Neural cell (in vitro differentiated cells): ENCODE results near the gene ARMH3. TPM values are rescaled to one million over a fixed set of nuclear protein-coding genes. Genes with fewer than 3 reads are reported as not detected.

Source experiments
- H2AFZ ChIP-seq: fragments of 200-600, 300-800 bp; sonication (generic), shearing (Covaris generic); 2 replicates; pipeline ENCODE4 v1.6.0; 2014; ENCODE audit warnings: low read depth, mild to moderate bottlenecking, antibody characterized with exemption, low read length, moderate library complexity
- H3F3A ChIP-seq: fragments of 200-600 bp; shearing (Covaris generic); 2 replicates; pipeline ENCODE4 v1.6.1; 2016; ENCODE audit warnings: mild to moderate bottlenecking, moderate library complexity, mixed read lengths, antibody characterized with exemption, low read length; ENCODE audit not compliant: insufficient read depth, poor library complexity, severe bottlenecking
- H3K27ac ChIP-seq: fragments of 200-600, 300-800 bp; sonication (generic), shearing (Covaris generic); 2 replicates; pipeline ENCODE4 v1.5.1; 2014; ENCODE audit warnings: mild to moderate bottlenecking, low read length, moderate library complexity
- H3K27me3 ChIP-seq: fragments of 300-800, 200-600 bp; sonication (generic), shearing (Covaris generic); 2 replicates; pipeline ENCODE4 v1.6.0; 2014; ENCODE audit warnings: mild to moderate bottlenecking, low read depth, low read length, moderate library complexity; ENCODE audit not compliant: insufficient read depth
- H3K36me3 ChIP-seq: fragments of 300-800, 200-600 bp; sonication (generic), shearing (Covaris generic); 2 replicates; pipeline ENCODE4 v1.5.1; 2014; ENCODE audit warnings: mild to moderate bottlenecking, antibody characterized with exemption, low read length, moderate library complexity; ENCODE audit not compliant: insufficient read depth
- H3K4me2 ChIP-seq: fragments of 300-800, 200-600 bp; sonication (generic), shearing (Covaris generic); 2 replicates; pipeline ENCODE4 v1.6.0; 2014; ENCODE audit warnings: mild to moderate bottlenecking, low read length
- H3K4me3 ChIP-seq: fragments of 300-800, 200-600 bp; sonication (generic), shearing (Covaris generic); 2 replicates; pipeline ENCODE4 v1.5.1; 2014; ENCODE audit warnings: mild to moderate bottlenecking, low read length, moderate library complexity
- H3K79me2 ChIP-seq: fragments of 200-600 bp; shearing (Covaris generic); replicated peaks from 2 replicates; pipeline ENCODE4 v1.6.0; 2014; ENCODE audit warnings: mild to moderate bottlenecking, low read length, moderate library complexity; ENCODE audit not compliant: insufficient read depth
- H3K9ac ChIP-seq: fragments of 300-800, 200-600 bp; sonication (generic), shearing (Covaris generic); 2 replicates; pipeline ENCODE4 v1.6.1; 2016; ENCODE audit warnings: mild to moderate bottlenecking, low read length, mixed read lengths
- H3K9me2 ChIP-seq: fragments of 200-600 bp; shearing (Covaris generic); 2 replicates; pipeline ENCODE4 v1.6.1; 2016; ENCODE audit warnings: mild to moderate bottlenecking, low read length, mixed read lengths; ENCODE audit not compliant: insufficient read depth
- H3K9me3 ChIP-seq: fragments of 200-600, 300-800 bp; sonication (generic), shearing (Covaris generic); 2 replicates; pipeline ENCODE4 v1.6.1; 2016; ENCODE audit warnings: mild to moderate bottlenecking, mixed run types, low read length, moderate library complexity, mixed read lengths
- H4K20me1 ChIP-seq: fragments of 200-600 bp; shearing (Covaris generic); 2 replicates; pipeline ENCODE4 v1.6.1; 2016; ENCODE audit warnings: mild to moderate bottlenecking, mixed run types; ENCODE audit not compliant: insufficient read depth
- CTCF ChIP-seq: fragments of 450-650 bp; IDR thresholded peaks from 2 replicates; pipeline ENCODE4 v1.5.1; 2014; ENCODE audit warnings: antibody characterized with exemption, mild to moderate bottlenecking, moderate library complexity; ENCODE audit not compliant: poor library complexity, severe bottlenecking
- EP300 ChIP-seq: fragments of 450-650 bp; conservative IDR thresholded peaks from 2 replicates; pipeline ENCODE4 v1.6.1; 2014; ENCODE audit warnings: antibody characterized with exemption, mild to moderate bottlenecking, moderate library complexity; ENCODE audit not compliant: poor library complexity, severe bottlenecking
- EZH2 ChIP-seq: fragments of 200-600, 300-800 bp; shearing (Covaris generic), sonication (generic); IDR thresholded peaks from 2 replicates; pipeline ENCODE4 v1.6.1; 2014; ENCODE audit warnings: antibody characterized with exemption, low read length, borderline replicate concordance, mild to moderate bottlenecking; ENCODE audit not compliant: insufficient read depth, poor library complexity, severe bottlenecking
- MXI1 ChIP-seq: fragments of 450-650 bp; conservative IDR thresholded peaks from 2 replicates; pipeline ENCODE4 v1.6.1; 2014; ENCODE audit warnings: antibody characterized with exemption, mild to moderate bottlenecking; ENCODE audit not compliant: poor library complexity, severe bottlenecking
- POLR2AphosphoS5 ChIP-seq: IDR thresholded peaks from 2 replicates; pipeline ENCODE4 v1.6.1; 2012
- RAD21 ChIP-seq: fragments of 450-650 bp; conservative IDR thresholded peaks from 2 replicates; pipeline ENCODE4 v1.6.1; 2014; ENCODE audit warnings: antibody characterized with exemption, mild to moderate bottlenecking, moderate library complexity
- SMC3 ChIP-seq: fragments of 450-650 bp; conservative IDR thresholded peaks from 2 replicates; pipeline ENCODE4 v1.6.1; 2014; ENCODE audit warnings: antibody characterized with exemption, mild to moderate bottlenecking, moderate library complexity; ENCODE audit not compliant: poor library complexity
- TAF1 ChIP-seq: IDR thresholded peaks from 2 replicates; pipeline ENCODE4 v1.6.1; 2012; ENCODE audit warnings: low read depth
- polyA plus RNA-seq: library from polyadenylated mRNA; depleted of rRNA; stranded (reverse); fragments of >200 nt; gene quantifications from 2 replicates; pipeline ENCODE4 v1.2.3, GENCODE V29; 2014
- TF ChIP-seq, protein P1 (sequence below): IDR thresholded peaks from 2 replicates; pipeline ENCODE4 v1.6.1; 2012; ENCODE audit warnings: borderline replicate concordance

The ARMH3 gene
- polyA plus RNA-seq, 1 donor from 2014 or later: 13.4 TPM

DNA sequence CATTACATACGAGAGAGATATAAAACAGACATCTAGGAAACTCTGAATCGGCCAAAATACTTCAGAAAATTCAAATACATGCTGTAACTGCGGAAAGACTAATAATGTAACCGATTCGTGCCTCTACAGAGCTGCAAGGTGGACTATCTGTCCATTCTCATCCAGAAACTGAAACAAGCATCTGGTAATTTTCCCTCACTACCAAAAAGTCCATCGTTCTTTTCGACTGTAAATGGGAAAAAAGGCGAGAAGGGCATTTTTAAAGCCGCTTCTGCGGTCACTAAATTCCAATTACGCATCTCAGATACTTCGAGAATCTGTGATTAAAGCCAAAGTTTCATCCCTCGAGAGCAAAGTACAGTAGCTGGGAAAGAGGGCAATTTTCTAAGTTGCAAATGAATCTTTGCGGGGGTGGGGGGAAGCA lies 239.0 kb downstream of the ARMH3 start:
- peak overlapping the region; percentile 43 for H3K4me2 ChIP-seq
- H3K79me2 ChIP-seq: peaks cover 65% of the 10 kb centered on the region
- H4K20me1 ChIP-seq: peaks cover 61% of the 10 kb centered on the region
- no peaks in the 10 kb centered on the region for H3K27me3 ChIP-seq
- peak overlapping the region; percentile 99 for H3K4me3 ChIP-seq
- TF ChIP-seq RAD21 (no peak), EZH2 (no peak), SMC3 (no peak), TAF1 (no peak), EP300 (no peak)
- TF ChIP-seq, protein P1, sequence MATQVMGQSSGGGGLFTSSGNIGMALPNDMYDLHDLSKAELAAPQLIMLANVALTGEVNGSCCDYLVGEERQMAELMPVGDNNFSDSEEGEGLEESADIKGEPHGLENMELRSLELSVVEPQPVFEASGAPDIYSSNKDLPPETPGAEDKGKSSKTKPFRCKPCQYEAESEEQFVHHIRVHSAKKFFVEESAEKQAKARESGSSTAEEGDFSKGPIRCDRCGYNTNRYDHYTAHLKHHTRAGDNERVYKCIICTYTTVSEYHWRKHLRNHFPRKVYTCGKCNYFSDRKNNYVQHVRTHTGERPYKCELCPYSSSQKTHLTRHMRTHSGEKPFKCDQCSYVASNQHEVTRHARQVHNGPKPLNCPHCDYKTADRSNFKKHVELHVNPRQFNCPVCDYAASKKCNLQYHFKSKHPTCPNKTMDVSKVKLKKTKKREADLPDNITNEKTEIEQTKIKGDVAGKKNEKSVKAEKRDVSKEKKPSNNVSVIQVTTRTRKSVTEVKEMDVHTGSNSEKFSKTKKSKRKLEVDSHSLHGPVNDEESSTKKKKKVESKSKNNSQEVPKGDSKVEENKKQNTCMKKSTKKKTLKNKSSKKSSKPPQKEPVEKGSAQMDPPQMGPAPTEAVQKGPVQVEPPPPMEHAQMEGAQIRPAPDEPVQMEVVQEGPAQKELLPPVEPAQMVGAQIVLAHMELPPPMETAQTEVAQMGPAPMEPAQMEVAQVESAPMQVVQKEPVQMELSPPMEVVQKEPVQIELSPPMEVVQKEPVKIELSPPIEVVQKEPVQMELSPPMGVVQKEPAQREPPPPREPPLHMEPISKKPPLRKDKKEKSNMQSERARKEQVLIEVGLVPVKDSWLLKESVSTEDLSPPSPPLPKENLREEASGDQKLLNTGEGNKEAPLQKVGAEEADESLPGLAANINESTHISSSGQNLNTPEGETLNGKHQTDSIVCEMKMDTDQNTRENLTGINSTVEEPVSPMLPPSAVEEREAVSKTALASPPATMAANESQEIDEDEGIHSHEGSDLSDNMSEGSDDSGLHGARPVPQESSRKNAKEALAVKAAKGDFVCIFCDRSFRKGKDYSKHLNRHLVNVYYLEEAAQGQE: no peak
- no peaks in the 10 kb centered on the region for H3K9me3 ChIP-seq
- no peaks in the 10 kb centered on the region for H3K36me3 ChIP-seq
- no peak overlapping the region for H2AFZ ChIP-seq
- H3F3A ChIP-seq: peaks cover 5% of the 10 kb centered on the region
- peak overlapping the region; percentile 97 for H3K27ac ChIP-seq
- no peaks in the 10 kb centered on the region for H3K9me2 ChIP-seq
- peak overlapping the region; percentile 97 for H3K9ac ChIP-seq

DNA sequence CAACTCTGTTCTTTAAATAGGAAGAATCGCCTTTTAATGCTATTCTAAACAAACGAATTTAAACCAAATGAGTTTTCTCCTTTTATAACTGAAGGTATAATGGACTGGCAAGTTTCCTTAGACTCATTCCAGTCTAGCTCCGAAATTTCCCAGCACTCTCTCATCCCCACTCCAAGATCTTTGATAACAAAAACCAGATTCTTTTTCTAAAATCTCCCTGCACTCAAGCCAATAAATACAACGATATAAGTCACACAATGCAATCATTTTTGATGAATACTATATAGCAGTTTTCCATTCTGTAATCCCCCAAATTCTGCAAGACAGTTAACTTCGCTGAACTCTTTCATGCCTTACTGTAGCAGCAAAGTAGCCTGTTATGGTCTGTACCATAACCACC lies 239.6 kb downstream of the ARMH3 start:
- Histone ChIP-seq H3F3A (peaks cover 5% of the 10 kb centered on the region), H3K36me3 (no peaks in the 10 kb centered on the region), H3K4me2 (peak overlapping the region; percentile 43), H3K27ac (no peak overlapping the region), H4K20me1 (peaks cover 66% of the 10 kb centered on the region), H3K9me2 (no peaks in the 10 kb centered on the region), H3K9ac (peak overlapping the region; percentile 97), H3K79me2 (peaks cover 70% of the 10 kb centered on the region), H3K9me3 (no peaks in the 10 kb centered on the region), H3K27me3 (no peaks in the 10 kb centered on the region), H3K4me3 (peak overlapping the region; percentile 99), H2AFZ (no peak overlapping the region)
- TF ChIP-seq TAF1 (no peak), EZH2 (no peak), SMC3 (no peak), POLR2AphosphoS5 (no peak)

DNA sequence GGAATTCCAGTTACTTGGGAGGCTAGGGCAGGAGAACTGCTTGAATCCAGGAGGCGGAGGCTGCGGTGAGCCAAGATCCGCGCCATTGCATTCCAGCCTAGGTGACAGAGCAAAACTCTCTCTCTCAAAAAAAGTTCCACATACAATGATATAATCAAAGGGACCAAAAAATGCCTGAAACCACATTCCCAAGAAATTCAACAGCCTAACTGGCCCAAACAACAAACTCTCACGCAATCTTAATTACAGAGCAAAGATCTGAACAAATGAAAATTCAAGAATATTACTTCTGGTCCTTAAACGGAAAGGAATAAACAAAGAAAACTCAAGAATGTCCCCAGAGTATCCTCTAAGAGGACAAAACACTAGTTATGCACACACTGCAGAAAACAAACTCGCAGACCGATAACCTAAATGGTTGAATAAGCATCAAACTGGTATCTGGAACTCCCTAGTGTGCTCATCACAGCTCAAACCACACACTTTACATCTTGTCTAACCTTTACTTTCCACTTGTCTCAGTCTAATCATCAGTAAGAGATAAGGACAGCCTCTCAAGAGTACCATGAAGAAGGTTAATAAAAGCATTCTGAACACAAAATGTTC lies 241.4 kb downstream of the ARMH3 start:
- Histone ChIP-seq H3K4me2 (peak overlapping the region; percentile 61), H2AFZ (no peak overlapping the region), H3K27ac (no peak overlapping the region), H3K79me2 (peaks cover 84% of the 10 kb centered on the region), H3F3A (peaks cover 5% of the 10 kb centered on the region), H3K9me3 (no peaks in the 10 kb centered on the region), H3K9ac (peak overlapping the region; percentile 14), H3K9me2 (no peaks in the 10 kb centered on the region), H3K4me3 (peak overlapping the region; percentile 99), H4K20me1 (peaks cover 81% of the 10 kb centered on the region), H3K36me3 (peaks cover 10% of the 10 kb centered on the region), H3K27me3 (no peaks in the 10 kb centered on the region)
- TF ChIP-seq MXI1 (no peak), EZH2 (no peak), SMC3 (no peak), EP300 (no peak), RAD21 (no peak), POLR2AphosphoS5 (no peak), CTCF (no peak), TAF1 (no peak)
- TF ChIP-seq, protein P1: no peak
